Thyroid gland (tissue), 4 donors: ENCODE data around the gene ENTPD6. TPM values are rescaled to one million over a fixed set of nuclear protein-coding genes. Genes with fewer than 3 reads are reported as not detected.
A peak's percentile ranks its signal among the peaks of the same experiment; 100 is the strongest.

Source experiments
- DNase-seq, 2 donors: peaks; one replicate each; pipeline ENCODE4 v3.0.0-alpha.2; 2019
- H3K27ac ChIP-seq, 3 donors: fragments of 200-600 bp; sonication (generic); 1 replicate in 2 of 3; 2 replicates in 1 of 3; pipeline ENCODE4 v1.5.1; 2016 to 2019; ENCODE audit warnings: mild to moderate bottlenecking in 1 of 3, moderate library complexity in 1 of 3
- H3K27me3 ChIP-seq: fragments of 200-600 bp; sonication (generic); one replicate; pipeline ENCODE4 v1.5.1; 2019
- H3K36me3 ChIP-seq, 2 donors: fragments of 200-600 bp; sonication (generic); one replicate each; pipeline ENCODE4 v1.5.1; 2016 to 2019
- H3K4me1 ChIP-seq, 2 donors: fragments of 200-600 bp; sonication (generic); one replicate each; pipeline ENCODE4 v1.5.1; 2017 to 2019
- H3K4me3 ChIP-seq, 3 donors: fragments of 200-600 bp; sonication (generic); replicated peaks in 1 of 3; 1 replicate in 2 of 3; 2 replicates in 1 of 3; pipeline ENCODE4 v1.5.1; 2016; ENCODE audit warnings: mild to moderate bottlenecking in 1 of 3
- H3K9me3 ChIP-seq: fragments of 200-600 bp; sonication (generic); one replicate; pipeline ENCODE4 v1.5.1; 2017
- POLR2A ChIP-seq, 2 donors: fragments of 450-650 bp; IDR thresholded peaks; one replicate each; pipeline ENCODE4 v1.6.1; 2017; ENCODE audit warnings: antibody characterized with exemption in 2 of 2, mild to moderate bottlenecking in 2 of 2, moderate library complexity in 1 of 2
- WGBS, 2 donors: methylation state at CpG; one replicate each; pipeline ENCODE4 v1.1.5; 2017; 5-methylcytosine and 5-hydroxymethylcytosine counted together
- intact Hi-C: fragments of 100-400 bp; cut with DNase I; formaldehyde crosslinking; loops from one replicate; pipeline ENCODE4 v1.15.1; 2023
- total RNA-seq, 4 donors: library from RNA; depleted of rRNA; stranded (reverse); fragments of >200 nt; gene quantifications; one replicate each; pipeline ENCODE4 v1.2.3, GENCODE V29; 2016
- TF ChIP-seq, protein P1 (sequence below), 6 experiments: fragments of 200-600 bp in 3 of 6; fragments of 450-650 bp in 3 of 6; sonication (generic) in 3 of 6; IDR thresholded peaks; one replicate each; pipeline ENCODE4 v1.5.1; 2016 to 2019; ENCODE audit warnings: antibody characterized with exemption in 6 of 6, mild to moderate bottlenecking in 2 of 6, inconsistent platforms in 1 of 6, moderate library complexity in 1 of 6

The ENTPD6 gene
- total RNA-seq, 4 donors from 2014 or later, result 51.6 to 75.6 (median 64.9) TPM

DNA sequence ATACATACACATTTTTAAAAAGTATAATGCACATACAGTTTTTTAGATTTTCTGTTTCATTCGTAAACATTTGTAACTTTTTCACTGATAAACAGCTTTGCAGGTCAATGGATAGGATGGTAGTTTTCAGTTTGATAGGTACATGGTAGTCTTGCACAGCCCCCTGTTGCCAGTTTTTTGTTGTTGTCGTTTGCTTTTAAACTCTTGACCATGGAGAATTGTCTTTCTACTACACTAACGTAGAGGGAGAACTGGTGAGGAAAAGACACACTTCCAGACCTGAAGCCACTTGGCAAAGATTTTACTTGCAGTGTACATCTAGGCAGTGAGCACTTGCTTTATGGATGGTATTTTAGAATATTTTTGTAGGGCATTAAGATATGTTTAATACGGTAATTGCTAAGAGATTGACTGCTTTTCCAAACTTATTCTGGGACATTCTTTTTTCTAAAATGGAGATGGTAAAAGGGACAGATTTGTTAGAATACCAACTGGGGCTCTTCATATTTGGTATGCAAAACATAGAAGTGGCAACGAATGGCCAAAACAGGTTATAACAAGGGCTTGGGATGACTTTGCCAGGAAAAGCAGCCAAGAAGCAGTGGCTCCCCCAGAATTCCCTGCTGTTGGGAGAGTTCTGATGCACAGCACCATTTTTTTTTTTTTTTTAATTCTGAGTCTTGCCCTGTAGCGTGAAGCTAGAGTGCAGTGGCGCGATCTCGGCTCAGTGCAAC, 53.9 kb downstream of the ENTPD6 start:
- DNase-seq, result peak; percentile 37 to 61
- Histone ChIP-seq H3K4me1 (peaks cover 38 to 43% of the 10 kb centered on the region in 2 donors), H3K36me3 (no peaks in the 10 kb centered on the region), H3K4me3 (peak overlapping the region in 1 of 3 donors; percentile 79), H3K27me3 (no peaks in the 10 kb centered on the region), H3K9me3 (no peaks in the 10 kb centered on the region), H3K27ac (peak overlapping the region in 2 of 3 donors; percentile 77 to 94)
- intact Hi-C loops, result no loop called here
- TF ChIP-seq, protein P1, sequence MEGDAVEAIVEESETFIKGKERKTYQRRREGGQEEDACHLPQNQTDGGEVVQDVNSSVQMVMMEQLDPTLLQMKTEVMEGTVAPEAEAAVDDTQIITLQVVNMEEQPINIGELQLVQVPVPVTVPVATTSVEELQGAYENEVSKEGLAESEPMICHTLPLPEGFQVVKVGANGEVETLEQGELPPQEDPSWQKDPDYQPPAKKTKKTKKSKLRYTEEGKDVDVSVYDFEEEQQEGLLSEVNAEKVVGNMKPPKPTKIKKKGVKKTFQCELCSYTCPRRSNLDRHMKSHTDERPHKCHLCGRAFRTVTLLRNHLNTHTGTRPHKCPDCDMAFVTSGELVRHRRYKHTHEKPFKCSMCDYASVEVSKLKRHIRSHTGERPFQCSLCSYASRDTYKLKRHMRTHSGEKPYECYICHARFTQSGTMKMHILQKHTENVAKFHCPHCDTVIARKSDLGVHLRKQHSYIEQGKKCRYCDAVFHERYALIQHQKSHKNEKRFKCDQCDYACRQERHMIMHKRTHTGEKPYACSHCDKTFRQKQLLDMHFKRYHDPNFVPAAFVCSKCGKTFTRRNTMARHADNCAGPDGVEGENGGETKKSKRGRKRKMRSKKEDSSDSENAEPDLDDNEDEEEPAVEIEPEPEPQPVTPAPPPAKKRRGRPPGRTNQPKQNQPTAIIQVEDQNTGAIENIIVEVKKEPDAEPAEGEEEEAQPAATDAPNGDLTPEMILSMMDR (IDR thresholded peaks at IDR 0.05), result no peak
- TF ChIP-seq POLR2A (IDR thresholded peaks at IDR 0.05), result no peak
- WGBS, 2 donors, result 48 to 55% methylated on average over 9 of the region's 9 CpGs

DNA sequence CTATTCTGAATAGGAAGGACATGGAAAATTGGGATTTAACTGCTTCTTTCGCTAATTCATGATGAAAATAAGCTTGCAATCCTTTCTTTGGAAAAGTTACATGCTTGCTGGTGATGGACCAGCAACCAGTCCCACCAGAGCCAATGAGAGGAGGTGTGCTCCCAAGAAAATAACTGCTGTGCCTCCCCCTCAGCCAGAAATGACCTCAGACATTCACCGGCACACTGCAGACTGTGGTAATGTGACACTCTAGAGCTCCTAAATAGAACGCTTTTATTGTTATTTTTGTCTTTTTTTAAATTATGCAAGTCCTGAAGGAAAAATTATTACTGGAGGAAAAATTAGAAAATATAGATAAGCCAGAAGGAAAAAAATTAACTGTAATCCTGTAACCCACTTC, 55.0 kb downstream of the ENTPD6 start:
- Histone ChIP-seq H3K36me3 (no peaks in the 10 kb centered on the region), H3K4me1 (peaks cover 49 to 54% of the 10 kb centered on the region in 2 donors), H3K27ac (no peak overlapping the region), H3K9me3 (no peaks in the 10 kb centered on the region), H3K27me3 (no peaks in the 10 kb centered on the region), H3K4me3 (no peak overlapping the region)
- TF ChIP-seq, protein P1 (IDR thresholded peaks at IDR 0.05), result no peak
- no peak for TF ChIP-seq POLR2A (IDR thresholded peaks at IDR 0.05)
- no peak for DNase-seq
- 84 to 85% methylated on average over 3 of the region's 3 CpGs for WGBS, 2 donors
- intact Hi-C loops, result no loop called here

DNA sequence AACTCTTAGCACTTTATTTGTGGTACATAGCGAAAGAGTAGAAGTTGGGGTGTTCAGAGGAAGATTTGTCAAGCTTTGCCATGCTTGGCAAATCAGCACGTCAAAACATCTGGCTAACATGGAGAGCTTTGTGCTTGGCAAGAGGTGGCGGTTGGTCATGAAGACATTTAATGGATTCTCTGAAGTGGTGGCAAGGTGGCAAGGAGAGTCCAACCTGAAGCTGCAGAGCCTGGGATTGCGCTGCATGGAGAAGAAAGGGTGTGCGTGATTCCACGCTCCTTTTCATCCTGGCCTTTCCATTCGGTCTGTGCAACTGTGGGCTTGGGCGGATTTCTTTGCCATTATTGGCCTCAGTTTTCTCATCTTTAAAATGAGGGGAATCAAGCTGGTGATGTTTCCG, 55.5 kb downstream of the ENTPD6 start:
- H3K36me3 ChIP-seq, result no peaks in the 10 kb centered on the region
- H3K4me3 ChIP-seq, result no peak overlapping the region
- 92 to 93% methylated on average over 9 of the region's 9 CpGs for WGBS, 2 donors
- H3K27ac ChIP-seq, result no peak overlapping the region
- intact Hi-C loops, result no loop called here
- H3K9me3 ChIP-seq, result no peaks in the 10 kb centered on the region
- H3K4me1 ChIP-seq, result peaks cover 54 to 59% of the 10 kb centered on the region in 2 donors
- DNase-seq, result no peak
- no peaks in the 10 kb centered on the region for H3K27me3 ChIP-seq
- TF ChIP-seq, protein P1 (IDR thresholded peaks at IDR 0.05), result no peak
- no peak for TF ChIP-seq POLR2A (IDR thresholded peaks at IDR 0.05)

DNA sequence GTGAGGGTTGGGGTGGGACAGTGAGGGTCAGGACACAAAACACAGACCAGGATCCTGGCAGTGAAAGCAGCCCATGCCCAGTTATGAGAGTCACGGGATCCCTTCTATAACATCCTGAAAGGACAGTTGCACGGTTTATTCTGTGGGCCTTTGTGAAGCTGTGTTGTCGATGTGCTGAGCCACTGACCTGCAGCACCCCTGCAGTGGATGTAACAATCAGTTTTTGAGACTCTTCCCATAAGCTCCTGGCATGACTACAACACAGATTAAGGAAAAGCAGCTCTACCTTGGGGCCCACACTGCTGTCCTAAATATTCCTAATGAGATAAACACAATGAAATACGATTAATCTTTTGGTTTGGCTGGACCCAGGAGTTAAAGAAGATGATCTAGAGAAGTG, 56.0 kb downstream of the ENTPD6 start:
- DNase-seq, result no peak
- Histone ChIP-seq H3K4me3 (no peak overlapping the region), H3K27ac (peak overlapping the region in 2 of 3 donors; percentile 34 to 93), H3K9me3 (no peaks in the 10 kb centered on the region), H3K36me3 (no peaks in the 10 kb centered on the region), H3K4me1 (peaks cover 57 to 65% of the 10 kb centered on the region in 2 donors), H3K27me3 (no peaks in the 10 kb centered on the region)
- intact Hi-C loops, result no loop called here
- 74 to 83% methylated on average over 4 of the region's 4 CpGs for WGBS, 2 donors
- TF ChIP-seq, protein P1 (IDR thresholded peaks at IDR 0.05), result no peak
- no peak for TF ChIP-seq POLR2A (IDR thresholded peaks at IDR 0.05)

DNA sequence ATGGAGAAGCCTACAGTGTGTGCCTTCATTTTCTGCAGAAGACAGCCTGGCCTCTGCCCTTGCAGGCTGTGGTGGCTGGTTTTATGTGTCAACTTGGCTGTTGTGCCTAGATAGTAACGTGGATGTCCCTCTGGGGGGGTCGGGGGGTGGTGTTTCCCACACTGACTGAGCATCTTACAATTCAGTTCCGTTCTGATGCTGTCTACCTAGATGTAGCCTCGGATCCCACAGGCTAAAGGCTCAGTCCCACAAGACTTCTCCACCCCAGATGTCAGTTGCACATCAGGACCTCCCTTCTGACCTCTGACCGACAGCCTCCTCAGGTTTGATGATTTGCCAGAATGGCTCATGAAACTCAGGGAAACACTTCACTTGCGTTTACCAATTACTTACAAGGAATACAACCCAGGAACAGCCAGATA, 56.7 kb downstream of the ENTPD6 start:
- intact Hi-C loops, result no loop called here
- 84 to 90% methylated on average over 6 of the region's 6 CpGs for WGBS, 2 donors
- Histone ChIP-seq H3K4me1 (peaks cover 53 to 69% of the 10 kb centered on the region in 2 donors), H3K27me3 (no peaks in the 10 kb centered on the region), H3K36me3 (no peaks in the 10 kb centered on the region), H3K27ac (peak overlapping the region; percentile 93 to 97 (median 93)), H3K9me3 (no peaks in the 10 kb centered on the region), H3K4me3 (no peak overlapping the region)
- no peak for DNase-seq
- TF ChIP-seq, protein P1 (IDR thresholded peaks at IDR 0.05), result no peak
- no peak for TF ChIP-seq POLR2A (IDR thresholded peaks at IDR 0.05)
